ENCODE measurements around the gene MDFI.

MDFI gene, protein sequence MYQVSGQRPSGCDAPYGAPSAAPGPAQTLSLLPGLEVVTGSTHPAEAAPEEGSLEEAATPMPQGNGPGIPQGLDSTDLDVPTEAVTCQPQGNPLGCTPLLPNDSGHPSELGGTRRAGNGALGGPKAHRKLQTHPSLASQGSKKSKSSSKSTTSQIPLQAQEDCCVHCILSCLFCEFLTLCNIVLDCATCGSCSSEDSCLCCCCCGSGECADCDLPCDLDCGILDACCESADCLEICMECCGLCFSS

DNA sequence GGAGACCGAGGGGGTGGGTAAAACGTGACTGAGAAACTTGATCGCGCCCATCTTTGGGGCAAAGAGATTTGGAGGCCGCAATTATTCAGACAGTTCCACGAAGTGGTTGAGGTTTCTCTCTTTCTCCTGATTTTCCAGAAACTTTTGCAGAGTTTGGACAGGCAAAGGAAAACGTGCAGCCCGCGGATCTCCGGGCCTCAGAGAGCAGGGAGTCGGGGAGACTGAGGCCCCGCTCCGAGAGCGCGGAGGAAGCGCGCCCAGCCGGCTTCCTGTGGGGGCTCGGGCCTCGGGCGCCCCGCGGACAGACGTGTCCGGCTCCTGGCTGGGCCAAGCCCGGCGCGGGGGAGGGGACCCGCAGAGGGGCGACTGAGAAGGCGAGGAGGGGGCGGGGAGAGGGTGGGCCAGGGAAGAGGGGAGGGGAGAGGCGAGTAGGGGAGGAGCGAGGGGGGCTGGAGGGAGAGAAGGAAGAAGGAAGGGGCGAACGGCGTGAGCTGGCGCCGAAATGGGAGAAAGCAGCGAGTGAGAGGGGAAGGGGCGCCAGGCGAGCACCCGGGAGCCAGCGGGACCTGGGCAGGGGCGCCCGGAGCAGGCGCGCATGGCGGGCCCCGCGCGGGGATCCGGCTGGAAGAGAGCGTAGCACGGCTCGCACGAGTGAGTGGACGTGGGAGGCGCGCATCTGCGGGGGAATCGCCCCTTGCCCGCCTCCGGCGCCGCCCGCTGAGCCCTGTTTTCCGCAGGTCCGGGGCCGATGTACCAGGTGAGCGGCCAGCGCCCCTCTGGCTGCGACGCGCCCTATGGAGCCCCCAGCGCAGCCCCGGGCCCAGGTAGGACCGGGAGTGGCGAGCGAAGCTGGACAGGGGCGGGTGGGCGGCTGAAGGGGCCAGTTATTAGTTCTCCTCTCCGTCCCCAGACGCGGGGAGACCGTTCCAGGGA, at the start of gene MDFI:
Gene MDFI, plus strand, starts transcription at position 467 of the 933 bp plus-strand sequence. Its CDS starts 282 bp downstream, at position 749.
- POLR2A ChIA-PET (ENCODE audit: low non-redundant PET): no interaction called here
- TF ChIP-seq, protein P1, sequence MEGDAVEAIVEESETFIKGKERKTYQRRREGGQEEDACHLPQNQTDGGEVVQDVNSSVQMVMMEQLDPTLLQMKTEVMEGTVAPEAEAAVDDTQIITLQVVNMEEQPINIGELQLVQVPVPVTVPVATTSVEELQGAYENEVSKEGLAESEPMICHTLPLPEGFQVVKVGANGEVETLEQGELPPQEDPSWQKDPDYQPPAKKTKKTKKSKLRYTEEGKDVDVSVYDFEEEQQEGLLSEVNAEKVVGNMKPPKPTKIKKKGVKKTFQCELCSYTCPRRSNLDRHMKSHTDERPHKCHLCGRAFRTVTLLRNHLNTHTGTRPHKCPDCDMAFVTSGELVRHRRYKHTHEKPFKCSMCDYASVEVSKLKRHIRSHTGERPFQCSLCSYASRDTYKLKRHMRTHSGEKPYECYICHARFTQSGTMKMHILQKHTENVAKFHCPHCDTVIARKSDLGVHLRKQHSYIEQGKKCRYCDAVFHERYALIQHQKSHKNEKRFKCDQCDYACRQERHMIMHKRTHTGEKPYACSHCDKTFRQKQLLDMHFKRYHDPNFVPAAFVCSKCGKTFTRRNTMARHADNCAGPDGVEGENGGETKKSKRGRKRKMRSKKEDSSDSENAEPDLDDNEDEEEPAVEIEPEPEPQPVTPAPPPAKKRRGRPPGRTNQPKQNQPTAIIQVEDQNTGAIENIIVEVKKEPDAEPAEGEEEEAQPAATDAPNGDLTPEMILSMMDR (conservative IDR thresholded peaks at IDR 0.05; ENCODE audit: low read depth): no peak
- peak within 1 kb of the TSS; percentile 85 for H3K27ac ChIP-seq
- DNase-seq (ENCODE audit: low spot score): no peak
- CTCF ChIA-PET: no interaction called here

DNA sequence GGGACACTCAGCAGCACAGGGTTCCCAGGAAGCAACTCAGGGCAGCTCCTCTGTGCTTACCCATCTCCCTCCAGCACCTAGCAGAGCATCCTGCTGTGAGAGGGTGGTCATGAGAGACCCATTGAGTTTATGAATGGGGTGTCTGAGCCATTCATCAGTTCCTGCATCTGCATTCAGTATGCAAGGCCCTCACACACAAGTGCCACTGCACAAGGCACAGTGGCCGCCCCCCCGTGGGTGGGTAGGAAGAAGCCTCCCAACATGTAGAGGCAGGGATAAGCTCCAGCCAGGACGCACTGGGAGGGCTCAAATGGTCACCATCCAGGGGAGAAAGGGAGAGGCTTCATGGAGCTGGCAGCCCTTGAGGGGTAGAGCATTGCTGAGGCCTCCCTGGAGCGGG, 49.0 kb upstream of the MDFI start:
- ChIA-PET POLR2A (ENCODE audit: low non-redundant PET) (no interaction called here), CTCF (interaction anchor here (0.7 to 2.2 kb wide), 3 partner anchors 164 to 221 kb away, joined by 4 to 12 read pairs (median 4); no protein-coding TSS in a partner anchor)
- TF ChIP-seq, protein P1 (conservative IDR thresholded peaks at IDR 0.05; ENCODE audit: low read depth): no peak
- no peak for DNase-seq (ENCODE audit: low spot score)
- H3K27ac ChIP-seq: no peak overlapping the region

- DNase-seq (ENCODE audit: low spot score): no peak
- TF ChIP-seq, protein P1 (conservative IDR thresholded peaks at IDR 0.05; ENCODE audit: low read depth): no peak
- H3K27ac ChIP-seq: no peak overlapping the region
- POLR2A ChIA-PET (ENCODE audit: low non-redundant PET): no interaction called here
- CTCF ChIA-PET: interaction anchor here (0.7 to 2.2 kb wide), 4 partner anchors 165 to 222 kb away, joined by 4 to 12 read pairs (median 4); no protein-coding TSS in a partner anchor
Observed at GRCh38 chr6:41589636-41590622, 48.3 kb upstream of the MDFI start.

DNA sequence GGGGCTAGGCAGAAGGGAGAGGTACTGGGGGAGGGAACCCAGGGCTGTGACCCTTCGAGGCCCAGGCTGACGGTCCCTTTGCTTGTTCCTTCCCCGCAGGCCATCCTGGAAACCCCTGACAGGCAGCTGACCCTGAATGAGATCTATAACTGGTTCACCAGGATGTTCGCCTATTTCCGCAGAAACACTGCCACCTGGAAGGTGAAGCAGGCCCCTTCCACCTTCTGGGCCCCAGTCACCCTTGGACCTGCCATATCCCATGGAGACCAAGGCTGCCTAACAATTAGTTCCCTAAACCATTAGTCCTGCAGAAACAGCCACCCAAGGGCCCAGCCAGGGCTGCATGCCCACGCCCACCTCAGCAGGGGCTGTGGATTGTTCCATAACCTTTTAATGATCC, 47.1 kb upstream of the MDFI start:
- POLR2A ChIA-PET (ENCODE audit: low non-redundant PET): interaction anchor here (0.7 kb wide), 1 partner anchor 363 kb away, joined by 3 read pairs; no protein-coding TSS in a partner anchor
- no peak for DNase-seq (ENCODE audit: low spot score)
- 0 out of 2 replicates have a peak overlapping the region, but pooled peaks have one; percentile 12 for H3K27ac ChIP-seq
- TF ChIP-seq, protein P1 (conservative IDR thresholded peaks at IDR 0.05; ENCODE audit: low read depth): no peak
- CTCF ChIA-PET: interaction anchor here (0.6 to 1.9 kb wide), 11 partner anchors 19 to 282 kb away, joined by 3 to 9 read pairs (median 4); no protein-coding TSS in a partner anchor

GRCh38 chr6:41591859-41592502, 46.3 kb upstream of the MDFI start:
- 0 out of 2 replicates have a peak overlapping the region, but pooled peaks have one; percentile 12 for H3K27ac ChIP-seq
- peak; percentile 90 for DNase-seq (ENCODE audit: low spot score)
- ChIA-PET POLR2A (ENCODE audit: low non-redundant PET) (no interaction called here), CTCF (interaction anchor here (0.6 to 1.8 kb wide), 10 partner anchors 11 to 286 kb away, joined by 3 to 9 read pairs (median 4); no protein-coding TSS in a partner anchor)
- TF ChIP-seq, protein P1 (conservative IDR thresholded peaks at IDR 0.05; ENCODE audit: low read depth): peak; percentile 90

Measured in RWPE1 (cell line).